T-helper 1 cell treated with Interleukin-12 subunit alpha and Interleukin-12 subunit beta and Interleukin-4 antibody, amounts not matched to agents 30 μg/mL and 1 μg/mL, for 36 hours (primary cell): ENCODE measurements around the gene IL1F10.

Experiments used
- H3K27ac Mint-ChIP-seq: one replicate; pipeline ENCODE4 v1.8.0; 2021; ENCODE audit warnings: mild to moderate bottlenecking, mixed read lengths
- H3K27me3 Mint-ChIP-seq: one replicate; pipeline ENCODE4 v1.8.0; 2021; ENCODE audit warnings: low read depth, mixed read lengths
- H3K36me3 Mint-ChIP-seq: one replicate; pipeline ENCODE4 v1.8.0; 2021; ENCODE audit warnings: low read depth, mixed read lengths
- H3K4me1 Mint-ChIP-seq: one replicate; pipeline ENCODE4 v1.8.0; 2021; ENCODE audit warnings: low read depth, mixed read lengths
- H3K4me3 Mint-ChIP-seq: one replicate; pipeline ENCODE4 v1.8.0; 2021; ENCODE audit warnings: mild to moderate bottlenecking, moderate library complexity, mixed read lengths
- H3K9me3 Mint-ChIP-seq: one replicate; pipeline ENCODE4 v1.8.0; 2021; ENCODE audit warnings: mixed read lengths

The IL1F10 gene

DNA sequence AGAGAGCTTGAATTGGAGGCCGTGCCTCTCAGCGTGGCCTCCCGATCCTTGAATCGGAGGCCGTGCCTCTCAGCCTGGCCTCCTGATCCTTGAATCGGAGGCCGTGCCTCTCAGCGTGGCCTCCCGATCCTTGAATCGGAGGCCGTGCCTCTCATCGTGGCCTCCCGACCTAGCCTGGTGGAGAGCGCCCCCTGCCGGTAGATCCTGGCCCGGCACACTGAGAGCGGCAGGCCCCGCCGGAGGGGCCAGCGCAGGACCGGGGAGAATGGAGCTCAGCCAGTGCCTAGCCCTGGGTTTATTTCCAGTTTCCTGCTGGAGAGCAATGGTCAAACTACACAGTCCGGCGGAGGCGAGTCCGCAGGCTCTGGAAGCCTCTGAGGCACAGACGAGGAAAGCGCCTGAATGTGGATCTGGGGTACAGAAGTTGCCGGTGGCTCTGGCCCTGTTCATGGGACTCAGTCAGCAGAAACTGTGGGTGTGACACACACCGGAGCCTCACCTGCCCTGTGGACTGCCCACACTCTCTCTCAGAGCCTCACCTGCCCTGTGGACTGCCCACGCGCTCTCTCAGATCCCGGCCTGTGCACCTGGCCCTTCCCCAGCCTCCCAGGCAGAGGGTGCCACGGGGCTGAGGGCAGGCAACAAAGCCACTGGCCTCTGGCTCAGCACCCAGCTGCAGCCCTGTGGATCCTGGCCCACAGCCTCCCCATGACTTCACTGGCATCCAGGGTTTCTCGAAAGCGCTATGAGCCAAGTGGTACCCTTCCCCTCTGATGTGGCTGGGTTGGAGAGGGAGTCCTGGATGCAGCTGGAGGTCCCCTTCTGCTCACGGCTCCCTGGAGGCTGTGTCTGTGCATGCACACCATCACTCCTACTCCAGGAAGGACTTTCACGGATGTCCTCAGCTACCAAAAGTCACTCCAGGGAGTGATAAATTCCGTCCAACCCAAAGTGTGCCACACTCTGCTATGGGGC, 16.6 kb upstream of the IL1F10 start:
- Mint-ChIP-seq H3K36me3 (peaks cover 3% of the 10 kb centered on the region), H3K4me3 (no peak overlapping the region), H3K9me3 (peaks cover 13% of the 10 kb centered on the region), H3K27ac (no peak overlapping the region), H3K27me3 (peaks cover 16% of the 10 kb centered on the region), H3K4me1 (peaks cover 2% of the 10 kb centered on the region)

GRCh38 chr2:113052396-113052917, 15.3 kb upstream of the IL1F10 start, which contains the start of gene IL36B:
Gene IL36B (minus strand): TSS chr2:113052867.
- no peak within 1 kb of the TSS for H3K27ac Mint-ChIP-seq
- no peak within 1 kb of the TSS for H3K4me3 Mint-ChIP-seq
- H3K36me3 Mint-ChIP-seq, result peaks cover 3% of the 10 kb centered on the region
- peaks cover 2% of the 10 kb centered on the region for H3K4me1 Mint-ChIP-seq
- H3K27me3 Mint-ChIP-seq, result peaks cover 11% of the 10 kb centered on the region
- peaks cover 15% of the 10 kb centered on the region for H3K9me3 Mint-ChIP-seq

GRCh38 chr2:113053666-113054065, 14.1 kb upstream of the IL1F10 start:
- H3K9me3 Mint-ChIP-seq, result peaks cover 15% of the 10 kb centered on the region

GRCh38 chr2:113054066-113054465, 13.7 kb upstream of the IL1F10 start:
- peaks cover 3% of the 10 kb centered on the region for H3K36me3 Mint-ChIP-seq
- H3K4me3 Mint-ChIP-seq, result no peak overlapping the region
- peaks cover 15% of the 10 kb centered on the region for H3K9me3 Mint-ChIP-seq
- peaks cover 2% of the 10 kb centered on the region for H3K4me1 Mint-ChIP-seq
- H3K27ac Mint-ChIP-seq, result no peak overlapping the region
- H3K27me3 Mint-ChIP-seq, result peaks cover 7% of the 10 kb centered on the region

More at GRCh38 chr2:113053666-113054065, 14.1 kb upstream of the IL1F10 start:
- Mint-ChIP-seq H3K27me3 (peaks cover 9% of the 10 kb centered on the region), H3K4me1 (peaks cover 2% of the 10 kb centered on the region), H3K4me3 (no peak overlapping the region), H3K27ac (no peak overlapping the region), H3K36me3 (peaks cover 3% of the 10 kb centered on the region)

DNA sequence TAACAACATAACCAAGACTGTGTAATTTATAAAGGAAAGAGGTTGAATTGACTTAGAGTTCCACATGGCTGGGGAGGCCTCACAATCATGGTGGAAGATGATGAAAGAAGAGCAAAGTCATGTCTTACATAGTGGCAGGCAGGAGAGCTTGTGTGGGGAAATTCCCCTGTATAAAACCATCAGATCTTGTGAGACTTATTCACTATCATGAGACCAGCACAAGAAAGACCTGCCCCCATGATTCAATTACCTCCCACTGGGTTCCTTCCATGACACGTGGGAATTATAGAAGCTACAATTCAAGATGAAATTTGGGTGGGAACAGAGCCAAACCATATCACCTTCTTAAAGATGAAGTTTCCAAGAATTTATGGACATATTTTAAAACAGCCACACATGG, 11.2 kb upstream of the IL1F10 start:
- Mint-ChIP-seq H3K36me3 (peaks cover 3% of the 10 kb centered on the region), H3K27me3 (peaks cover 3% of the 10 kb centered on the region), H3K27ac (no peak overlapping the region), H3K9me3 (peaks cover 15% of the 10 kb centered on the region), H3K4me3 (no peak overlapping the region), H3K4me1 (peaks cover 2% of the 10 kb centered on the region)

DNA sequence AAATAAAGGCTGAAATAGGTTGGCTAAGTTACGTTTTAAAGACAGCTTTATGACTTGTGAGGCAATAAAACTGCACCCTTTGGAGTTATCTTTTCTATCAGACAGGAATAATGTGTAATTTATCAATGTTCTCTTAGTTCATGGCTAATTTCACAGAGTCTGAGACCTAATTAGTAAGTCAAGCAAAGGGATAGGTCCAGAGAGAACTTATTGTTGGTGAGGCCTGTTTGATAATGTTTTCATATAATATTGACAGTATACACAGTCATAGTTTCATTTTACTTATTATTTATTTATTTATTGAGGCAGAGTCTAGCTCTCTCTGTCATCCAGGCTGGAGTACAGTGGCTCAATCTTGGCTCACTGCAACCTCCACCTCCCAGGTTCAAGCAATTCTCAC, 10.7 kb upstream of the IL1F10 start:
- H3K4me1 Mint-ChIP-seq, result peaks cover 2% of the 10 kb centered on the region
- peaks cover 3% of the 10 kb centered on the region for H3K36me3 Mint-ChIP-seq
- no peak overlapping the region for H3K27ac Mint-ChIP-seq
- H3K9me3 Mint-ChIP-seq, result peaks cover 15% of the 10 kb centered on the region
- peaks cover 3% of the 10 kb centered on the region for H3K27me3 Mint-ChIP-seq
- no peak overlapping the region for H3K4me3 Mint-ChIP-seq

GRCh38 chr2:113058411-113058994, 9.3 kb upstream of the IL1F10 start:
- Mint-ChIP-seq H3K4me3 (no peak overlapping the region), H3K27me3 (peaks cover 3% of the 10 kb centered on the region), H3K36me3 (peaks cover 3% of the 10 kb centered on the region), H3K9me3 (peaks cover 15% of the 10 kb centered on the region), H3K4me1 (peaks cover 2% of the 10 kb centered on the region), H3K27ac (no peak overlapping the region)

- Mint-ChIP-seq H3K27me3 (peaks cover 3% of the 10 kb centered on the region), H3K4me3 (no peak within 1 kb of the TSS), H3K4me1 (no peaks in the 10 kb centered on the region), H3K36me3 (no peaks in the 10 kb centered on the region), H3K27ac (no peak within 1 kb of the TSS), H3K9me3 (peaks cover 10% of the 10 kb centered on the region)
Observed at GRCh38 chr2:113058998-113059960, 8.5 kb upstream of the IL1F10 start, which contains the start of gene IL36RN. Gene IL36RN (plus strand): TSS chr2:113059198. CDS start chr2:113059439, 241 bp downstream.

GRCh38 chr2:113060396-113060795, 7.4 kb upstream of the IL1F10 start:
- H3K36me3 Mint-ChIP-seq, result no peaks in the 10 kb centered on the region
- H3K27ac Mint-ChIP-seq, result no peak overlapping the region
- no peak overlapping the region for H3K4me3 Mint-ChIP-seq
- peaks cover 7% of the 10 kb centered on the region for H3K27me3 Mint-ChIP-seq
- H3K4me1 Mint-ChIP-seq, result no peaks in the 10 kb centered on the region
- H3K9me3 Mint-ChIP-seq, result peaks cover 4% of the 10 kb centered on the region

DNA sequence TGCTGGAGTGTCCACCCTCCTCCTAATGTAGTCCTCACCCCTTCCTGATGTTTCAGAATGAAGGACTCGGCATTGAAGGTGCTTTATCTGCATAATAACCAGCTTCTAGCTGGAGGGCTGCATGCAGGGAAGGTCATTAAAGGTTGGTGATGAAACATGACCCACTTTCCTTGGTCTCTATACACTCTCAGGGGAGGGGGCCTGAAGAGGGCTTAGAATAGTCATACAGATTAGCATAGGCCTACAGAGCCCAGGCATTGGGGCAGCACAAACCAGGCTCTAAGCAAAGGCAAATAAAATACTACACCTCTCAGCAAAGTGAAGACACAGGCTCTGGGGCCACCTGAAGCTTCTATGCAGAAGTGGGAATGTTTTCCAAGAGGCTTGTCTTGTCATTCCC, 7.0 kb upstream of the IL1F10 start:
- Mint-ChIP-seq H3K27ac (no peak overlapping the region), H3K4me1 (no peaks in the 10 kb centered on the region), H3K36me3 (no peaks in the 10 kb centered on the region), H3K4me3 (no peak overlapping the region), H3K9me3 (peaks cover 4% of the 10 kb centered on the region), H3K27me3 (peaks cover 9% of the 10 kb centered on the region)

DNA sequence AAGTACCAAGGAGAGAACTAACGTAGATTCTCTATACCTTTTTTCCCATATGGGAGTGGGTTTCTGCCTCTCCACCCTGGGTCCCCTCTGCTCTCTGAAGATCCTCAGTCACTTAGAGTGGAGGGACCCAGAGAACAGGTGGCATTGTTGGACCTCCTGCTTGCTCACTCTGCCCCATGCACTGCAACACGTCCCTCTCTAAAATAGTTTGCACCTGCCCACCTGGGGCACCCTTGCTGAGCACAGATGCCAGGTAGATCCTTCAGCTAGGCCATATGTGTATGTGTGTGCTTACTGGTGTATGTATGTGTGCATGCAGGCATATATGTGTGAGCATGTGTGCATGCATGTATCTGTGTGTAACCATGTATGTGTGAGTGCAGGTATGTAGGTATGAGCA, 6.5 kb upstream of the IL1F10 start:
- Mint-ChIP-seq H3K4me3 (no peak overlapping the region), H3K27ac (no peak overlapping the region), H3K27me3 (peaks cover 9% of the 10 kb centered on the region), H3K4me1 (no peaks in the 10 kb centered on the region), H3K36me3 (no peaks in the 10 kb centered on the region), H3K9me3 (peaks cover 2% of the 10 kb centered on the region)

GRCh38 chr2:113061896-113062770, 5.6 kb upstream of the IL1F10 start:
- Mint-ChIP-seq H3K4me1 (no peaks in the 10 kb centered on the region), H3K9me3 (no peaks in the 10 kb centered on the region), H3K36me3 (no peaks in the 10 kb centered on the region), H3K27ac (no peak overlapping the region), H3K27me3 (peaks cover 17% of the 10 kb centered on the region), H3K4me3 (no peak overlapping the region)

DNA sequence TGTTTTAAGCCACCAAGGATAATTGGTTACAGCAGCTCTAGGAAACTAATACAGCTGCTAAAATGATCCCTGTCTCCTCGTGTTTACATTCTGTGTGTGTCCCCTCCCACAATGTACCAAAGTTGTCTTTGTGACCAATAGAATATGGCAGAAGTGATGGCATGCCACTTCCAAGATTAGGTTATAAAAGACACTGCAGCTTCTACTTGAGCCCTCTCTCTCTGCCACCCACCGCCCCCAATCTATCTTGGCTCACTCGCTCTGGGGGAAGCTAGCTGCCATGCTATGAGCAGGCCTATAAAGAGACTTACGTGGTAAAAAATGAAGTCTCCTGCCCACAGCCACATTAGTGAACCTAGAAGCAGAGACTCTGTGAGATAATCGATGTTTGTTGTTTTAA, 3.5 kb upstream of the IL1F10 start:
- Mint-ChIP-seq H3K4me1 (no peaks in the 10 kb centered on the region), H3K9me3 (no peaks in the 10 kb centered on the region), H3K4me3 (no peak overlapping the region), H3K27ac (no peak overlapping the region), H3K27me3 (peaks cover 22% of the 10 kb centered on the region), H3K36me3 (no peaks in the 10 kb centered on the region)
